SK-N-SH treated with all-trans-retinoic acid at 6 μM for 48 hours (cell line): Measurements from ENCODE around the gene B4GALNT3.

ENCODE experiments used
- ARNTL ChIP-seq: fragments of 450-650 bp; formaldehyde crosslinking; IDR thresholded peaks from 2 replicates; pipeline ENCODE4 v1.5.0; 2020; ENCODE audit warnings: low read depth, mild to moderate bottlenecking, moderate library complexity, borderline replicate concordance
- CSDC2 ChIP-seq: fragments of 250-450 bp; sonication (Bioruptor Pico); IDR thresholded peaks from 2 replicates; pipeline ENCODE4 v1.5.0; 2020; ENCODE audit warnings: mild to moderate bottlenecking, moderate library complexity
- TCF4 ChIP-seq: fragments of 250-450 bp; sonication (Bioruptor Pico); IDR thresholded peaks from 2 replicates; pipeline ENCODE4 v1.8.0; 2021; ENCODE audit warnings: mild to moderate bottlenecking, moderate library complexity, borderline replicate concordance
- ZFP3 ChIP-seq: fragments of 250-450 bp; sonication (Bioruptor Pico); IDR thresholded peaks from 2 replicates; pipeline ENCODE4 v1.5.0; 2020; ENCODE audit warnings: mild to moderate bottlenecking, moderate library complexity
- ZFP30 ChIP-seq: fragments of 450-650 bp; formaldehyde crosslinking; IDR thresholded peaks from 2 replicates; pipeline ENCODE4 v1.5.0; 2022; ENCODE audit warnings: mild to moderate bottlenecking, moderate library complexity
- ZNF8 ChIP-seq: fragments of 450-650 bp; formaldehyde crosslinking; IDR thresholded peaks from 2 replicates; pipeline ENCODE4 v1.5.0; 2020; ENCODE audit warnings: mild to moderate bottlenecking, moderate library complexity
- TF ChIP-seq, protein P1 (sequence below): fragments of 250-450 bp; sonication (Bioruptor Pico); IDR thresholded peaks from 2 replicates; pipeline ENCODE4 v1.8.0; 2021; ENCODE audit warnings: low read depth, mild to moderate bottlenecking, moderate library complexity, borderline replicate concordance
- TF ChIP-seq, protein P2 (sequence below): fragments of 250-450 bp; sonication (Bioruptor Pico); IDR thresholded peaks from 2 replicates; pipeline ENCODE4 v1.5.0; 2020; ENCODE audit warnings: mild to moderate bottlenecking, moderate library complexity
- TF ChIP-seq, protein P3 (sequence below): fragments of 250-450 bp; sonication (Bioruptor Pico); IDR thresholded peaks from 2 replicates; pipeline ENCODE4 v1.5.1; 2020; ENCODE audit warnings: low read depth, mild to moderate bottlenecking, moderate library complexity

DNA sequence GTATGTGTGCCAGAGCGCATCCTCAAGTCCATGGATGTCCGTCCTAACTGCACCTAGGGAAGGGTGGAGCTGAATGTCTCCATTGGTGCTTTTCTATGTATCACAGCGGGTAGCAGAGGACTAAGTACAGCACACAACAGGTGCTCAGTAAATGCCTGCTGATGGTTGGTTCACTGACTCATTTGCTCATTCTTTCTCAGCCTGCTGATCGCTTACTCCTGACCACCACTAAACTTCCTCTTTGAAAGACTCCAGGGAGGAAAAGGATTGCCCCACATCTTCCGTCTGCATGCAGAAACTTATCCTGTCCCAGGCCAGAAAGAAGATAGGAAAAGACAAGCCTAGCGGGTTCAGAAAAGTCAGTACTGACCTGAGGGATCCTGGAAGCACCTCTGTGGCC lies 66.3 kb downstream of the B4GALNT3 start:
- TF ChIP-seq, protein P1, sequence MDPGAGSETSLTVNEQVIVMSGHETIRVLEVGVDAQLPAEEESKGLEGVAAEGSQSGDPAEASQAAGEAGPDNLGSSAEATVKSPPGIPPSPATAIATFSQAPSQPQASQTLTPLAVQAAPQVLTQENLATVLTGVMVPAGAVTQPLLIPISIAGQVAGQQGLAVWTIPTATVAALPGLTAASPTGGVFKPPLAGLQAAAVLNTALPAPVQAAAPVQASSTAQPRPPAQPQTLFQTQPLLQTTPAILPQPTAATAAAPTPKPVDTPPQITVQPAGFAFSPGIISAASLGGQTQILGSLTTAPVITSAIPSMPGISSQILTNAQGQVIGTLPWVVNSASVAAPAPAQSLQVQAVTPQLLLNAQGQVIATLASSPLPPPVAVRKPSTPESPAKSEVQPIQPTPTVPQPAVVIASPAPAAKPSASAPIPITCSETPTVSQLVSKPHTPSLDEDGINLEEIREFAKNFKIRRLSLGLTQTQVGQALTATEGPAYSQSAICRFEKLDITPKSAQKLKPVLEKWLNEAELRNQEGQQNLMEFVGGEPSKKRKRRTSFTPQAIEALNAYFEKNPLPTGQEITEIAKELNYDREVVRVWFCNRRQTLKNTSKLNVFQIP (CRISPR knock-in tag), result no peak
- no peak for TF ChIP-seq CSDC2 (CRISPR knock-in tag)
- TF ChIP-seq ZFP3 (CRISPR knock-in tag), result no peak
- TF ChIP-seq ZNF8 (CRISPR knock-in tag), result no peak
- TF ChIP-seq ZFP30 (CRISPR knock-in tag), result no peak
- TF ChIP-seq, protein P2, sequence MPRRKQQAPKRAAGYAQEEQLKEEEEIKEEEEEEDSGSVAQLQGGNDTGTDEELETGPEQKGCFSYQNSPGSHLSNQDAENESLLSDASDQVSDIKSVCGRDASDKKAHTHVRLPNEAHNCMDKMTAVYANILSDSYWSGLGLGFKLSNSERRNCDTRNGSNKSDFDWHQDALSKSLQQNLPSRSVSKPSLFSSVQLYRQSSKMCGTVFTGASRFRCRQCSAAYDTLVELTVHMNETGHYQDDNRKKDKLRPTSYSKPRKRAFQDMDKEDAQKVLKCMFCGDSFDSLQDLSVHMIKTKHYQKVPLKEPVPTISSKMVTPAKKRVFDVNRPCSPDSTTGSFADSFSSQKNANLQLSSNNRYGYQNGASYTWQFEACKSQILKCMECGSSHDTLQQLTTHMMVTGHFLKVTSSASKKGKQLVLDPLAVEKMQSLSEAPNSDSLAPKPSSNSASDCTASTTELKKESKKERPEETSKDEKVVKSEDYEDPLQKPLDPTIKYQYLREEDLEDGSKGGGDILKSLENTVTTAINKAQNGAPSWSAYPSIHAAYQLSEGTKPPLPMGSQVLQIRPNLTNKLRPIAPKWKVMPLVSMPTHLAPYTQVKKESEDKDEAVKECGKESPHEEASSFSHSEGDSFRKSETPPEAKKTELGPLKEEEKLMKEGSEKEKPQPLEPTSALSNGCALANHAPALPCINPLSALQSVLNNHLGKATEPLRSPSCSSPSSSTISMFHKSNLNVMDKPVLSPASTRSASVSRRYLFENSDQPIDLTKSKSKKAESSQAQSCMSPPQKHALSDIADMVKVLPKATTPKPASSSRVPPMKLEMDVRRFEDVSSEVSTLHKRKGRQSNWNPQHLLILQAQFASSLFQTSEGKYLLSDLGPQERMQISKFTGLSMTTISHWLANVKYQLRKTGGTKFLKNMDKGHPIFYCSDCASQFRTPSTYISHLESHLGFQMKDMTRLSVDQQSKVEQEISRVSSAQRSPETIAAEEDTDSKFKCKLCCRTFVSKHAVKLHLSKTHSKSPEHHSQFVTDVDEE (CRISPR knock-in tag), result no peak
- TF ChIP-seq TCF4 (CRISPR knock-in tag), result no peak
- TF ChIP-seq, protein P3, sequence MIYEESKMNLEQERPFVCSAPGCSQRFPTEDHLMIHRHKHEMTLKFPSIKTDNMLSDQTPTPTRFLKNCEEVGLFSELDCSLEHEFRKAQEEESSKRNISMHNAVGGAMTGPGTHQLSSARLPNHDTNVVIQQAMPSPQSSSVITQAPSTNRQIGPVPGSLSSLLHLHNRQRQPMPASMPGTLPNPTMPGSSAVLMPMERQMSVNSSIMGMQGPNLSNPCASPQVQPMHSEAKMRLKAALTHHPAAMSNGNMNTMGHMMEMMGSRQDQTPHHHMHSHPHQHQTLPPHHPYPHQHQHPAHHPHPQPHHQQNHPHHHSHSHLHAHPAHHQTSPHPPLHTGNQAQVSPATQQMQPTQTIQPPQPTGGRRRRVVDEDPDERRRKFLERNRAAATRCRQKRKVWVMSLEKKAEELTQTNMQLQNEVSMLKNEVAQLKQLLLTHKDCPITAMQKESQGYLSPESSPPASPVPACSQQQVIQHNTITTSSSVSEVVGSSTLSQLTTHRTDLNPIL (CRISPR knock-in tag), result no peak
- TF ChIP-seq ARNTL (CRISPR knock-in tag), result no peak
